ENCODE results near the gene ORAI1. TPM values are rescaled to one million over a fixed set of nuclear protein-coding genes. Genes with fewer than 3 reads are reported as not detected.
A peak's percentile ranks its signal among the peaks of the same experiment; 100 is the strongest.

The ORAI1 gene
- total and polyA plus RNA-seq, 2 of the 13 experiments (the other 11 are each of a cell fraction or from before 2014, with no cell fraction given), result 9.2 to 17.2 TPM

DNA sequence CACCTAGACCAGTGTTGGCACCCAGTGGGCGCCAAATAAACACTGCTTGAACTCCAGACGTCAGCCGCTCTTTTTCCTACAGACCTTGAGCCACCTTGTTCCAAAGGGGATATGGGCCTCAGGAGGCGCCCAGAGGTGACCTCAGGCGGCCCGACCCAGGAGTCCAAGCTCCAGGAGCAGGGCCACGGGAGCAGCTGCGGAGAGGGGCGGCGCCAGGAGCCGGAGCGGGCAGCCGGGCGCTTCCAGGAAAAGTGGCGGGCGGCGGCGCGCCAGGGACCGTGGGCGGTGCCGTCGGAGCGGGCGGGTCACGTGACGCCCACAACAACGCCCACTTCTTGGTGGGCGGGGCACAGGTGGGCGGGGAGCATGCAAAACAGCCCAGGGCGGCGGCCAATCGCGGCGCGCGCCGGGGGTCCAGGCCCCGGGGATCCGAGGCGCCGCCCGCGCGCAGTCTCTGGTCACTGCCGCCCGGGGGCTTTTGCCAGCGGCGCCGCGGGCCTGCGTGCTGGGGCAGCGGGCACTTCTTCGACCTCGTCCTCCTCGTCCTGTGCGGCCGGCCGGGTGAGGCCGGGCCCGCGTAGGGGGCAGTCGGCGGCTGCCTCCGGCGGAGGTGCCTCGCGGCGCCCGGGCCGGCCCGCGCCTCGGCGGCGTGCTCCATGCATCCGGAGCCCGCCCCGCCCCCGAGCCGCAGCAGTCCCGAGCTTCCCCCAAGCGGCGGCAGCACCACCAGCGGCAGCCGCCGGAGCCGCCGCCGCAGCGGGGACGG is at the start of gene ORAI1 (continued):
- no peak; a peak in 1 of 4 replicates for TF ChIP-seq KLF16 (CRISPR knock-in tag; IDR thresholded peaks at IDR 0.05)
- TF ChIP-seq RBFOX2 (IDR thresholded peaks at IDR 0.05; ENCODE audit: low read depth, low read length), result peak; percentile 70
- TF ChIP-seq, protein P1, sequence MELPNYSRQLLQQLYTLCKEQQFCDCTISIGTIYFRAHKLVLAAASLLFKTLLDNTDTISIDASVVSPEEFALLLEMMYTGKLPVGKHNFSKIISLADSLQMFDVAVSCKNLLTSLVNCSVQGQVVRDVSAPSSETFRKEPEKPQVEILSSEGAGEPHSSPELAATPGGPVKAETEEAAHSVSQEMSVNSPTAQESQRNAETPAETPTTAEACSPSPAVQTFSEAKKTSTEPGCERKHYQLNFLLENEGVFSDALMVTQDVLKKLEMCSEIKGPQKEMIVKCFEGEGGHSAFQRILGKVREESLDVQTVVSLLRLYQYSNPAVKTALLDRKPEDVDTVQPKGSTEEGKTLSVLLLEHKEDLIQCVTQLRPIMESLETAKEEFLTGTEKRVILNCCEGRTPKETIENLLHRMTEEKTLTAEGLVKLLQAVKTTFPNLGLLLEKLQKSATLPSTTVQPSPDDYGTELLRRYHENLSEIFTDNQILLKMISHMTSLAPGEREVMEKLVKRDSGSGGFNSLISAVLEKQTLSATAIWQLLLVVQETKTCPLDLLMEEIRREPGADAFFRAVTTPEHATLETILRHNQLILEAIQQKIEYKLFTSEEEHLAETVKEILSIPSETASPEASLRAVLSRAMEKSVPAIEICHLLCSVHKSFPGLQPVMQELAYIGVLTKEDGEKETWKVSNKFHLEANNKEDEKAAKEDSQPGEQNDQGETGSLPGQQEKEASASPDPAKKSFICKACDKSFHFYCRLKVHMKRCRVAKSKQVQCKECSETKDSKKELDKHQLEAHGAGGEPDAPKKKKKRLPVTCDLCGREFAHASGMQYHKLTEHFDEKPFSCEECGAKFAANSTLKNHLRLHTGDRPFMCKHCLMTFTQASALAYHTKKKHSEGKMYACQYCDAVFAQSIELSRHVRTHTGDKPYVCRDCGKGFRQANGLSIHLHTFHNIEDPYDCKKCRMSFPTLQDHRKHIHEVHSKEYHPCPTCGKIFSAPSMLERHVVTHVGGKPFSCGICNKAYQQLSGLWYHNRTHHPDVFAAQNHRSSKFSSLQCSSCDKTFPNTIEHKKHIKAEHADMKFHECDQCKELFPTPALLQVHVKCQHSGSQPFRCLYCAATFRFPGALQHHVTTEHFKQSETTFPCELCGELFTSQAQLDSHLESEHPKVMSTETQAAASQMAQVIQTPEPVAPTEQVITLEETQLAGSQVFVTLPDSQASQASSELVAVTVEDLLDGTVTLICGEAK (IDR thresholded peaks at IDR 0.05), result no peak
- TF ChIP-seq, protein P1 (CRISPR knock-in tag; IDR thresholded peaks at IDR 0.05), result no peak; the same call in 1 of the 2 replicates
- no peak for TF ChIP-seq U2AF1 (optimal IDR thresholded peaks at IDR 0.05; ENCODE audit: low read depth, low read length)
- TF ChIP-seq XBP1 (CRISPR knock-in tag; IDR thresholded peaks at IDR 0.05), result no peak
- TF ChIP-seq, protein P2, sequence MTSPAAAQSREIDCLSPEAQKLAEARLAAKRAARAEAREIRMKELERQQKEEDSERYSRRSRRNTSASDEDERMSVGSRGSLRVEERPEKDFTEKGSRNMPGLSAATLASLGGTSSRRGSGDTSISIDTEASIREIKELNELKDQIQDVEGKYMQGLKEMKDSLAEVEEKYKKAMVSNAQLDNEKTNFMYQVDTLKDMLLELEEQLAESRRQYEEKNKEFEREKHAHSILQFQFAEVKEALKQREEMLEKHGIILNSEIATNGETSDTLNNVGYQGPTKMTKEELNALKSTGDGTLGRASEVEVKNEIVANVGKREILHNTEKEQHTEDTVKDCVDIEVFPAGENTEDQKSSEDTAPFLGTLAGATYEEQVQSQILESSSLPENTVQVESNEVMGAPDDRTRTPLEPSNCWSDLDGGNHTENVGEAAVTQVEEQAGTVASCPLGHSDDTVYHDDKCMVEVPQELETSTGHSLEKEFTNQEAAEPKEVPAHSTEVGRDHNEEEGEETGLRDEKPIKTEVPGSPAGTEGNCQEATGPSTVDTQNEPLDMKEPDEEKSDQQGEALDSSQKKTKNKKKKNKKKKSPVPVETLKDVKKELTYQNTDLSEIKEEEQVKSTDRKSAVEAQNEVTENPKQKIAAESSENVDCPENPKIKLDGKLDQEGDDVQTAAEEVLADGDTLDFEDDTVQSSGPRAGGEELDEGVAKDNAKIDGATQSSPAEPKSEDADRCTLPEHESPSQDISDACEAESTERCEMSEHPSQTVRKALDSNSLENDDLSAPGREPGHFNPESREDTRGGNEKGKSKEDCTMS (CRISPR knock-in tag; conservative IDR thresholded peaks at IDR 0.05), result no peak
- TF ChIP-seq, protein P3, sequence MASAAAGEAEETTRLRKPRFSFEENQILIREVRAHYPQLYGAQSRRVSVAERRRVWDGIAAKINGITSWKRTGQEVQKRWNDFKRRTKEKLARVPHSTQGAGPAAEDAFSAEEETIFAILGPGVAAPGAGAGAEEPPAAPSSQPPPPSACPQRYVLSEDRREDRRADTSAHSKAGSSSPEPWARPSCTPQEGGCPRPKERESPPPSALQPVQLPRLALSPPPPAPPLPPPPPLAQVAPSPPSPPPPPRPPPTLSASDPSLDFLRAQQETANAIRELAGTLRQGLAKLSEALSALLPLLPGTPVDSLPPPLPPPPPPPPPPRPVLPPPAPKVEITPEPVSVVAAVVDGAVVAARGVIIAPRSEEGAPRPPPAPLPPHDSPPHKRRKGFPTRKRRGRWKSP (CRISPR knock-in tag; IDR thresholded peaks at IDR 0.05), result peak; percentile 36; the same call in 1 of the 2 replicates
- TF ChIP-seq ZNF790 (CRISPR knock-in tag; IDR thresholded peaks at IDR 0.05; ENCODE audit: borderline replicate concordance), result no peak
- no peak for TF ChIP-seq ZNF577 (CRISPR knock-in tag; IDR thresholded peaks at IDR 0.05; ENCODE audit: borderline replicate concordance, low read depth)
- no peak for TF ChIP-seq ZNF557 (CRISPR knock-in tag; IDR thresholded peaks at IDR 0.05)
